Dendritic cell treated with granulocyte-macrophage colony-stimulating factor and Interleukin-4, amounts not matched to agents 40 ng/mL and 50 ng/mL, for 4 days (primary cell): ENCODE measurements around the gene CLCA1.

Source experiments
- H3K27ac Mint-ChIP-seq: one replicate; pipeline ENCODE4 v1.8.0; 2022; ENCODE audit warnings: mild to moderate bottlenecking, mixed read lengths
- H3K27me3 Mint-ChIP-seq: one replicate; pipeline ENCODE4 v1.8.0; 2022; ENCODE audit warnings: mild to moderate bottlenecking, mixed read lengths
- H3K36me3 Mint-ChIP-seq: one replicate; pipeline ENCODE4 v1.8.0; 2022; ENCODE audit warnings: low read depth, mixed read lengths
- H3K4me1 Mint-ChIP-seq: one replicate; pipeline ENCODE4 v1.8.0; 2022; ENCODE audit warnings: low read depth, mixed read lengths
- H3K4me3 Mint-ChIP-seq: one replicate; pipeline ENCODE4 v1.8.0; 2022; ENCODE audit warnings: mild to moderate bottlenecking, moderate library complexity, mixed read lengths
- H3K9me3 Mint-ChIP-seq: one replicate; pipeline ENCODE4 v1.8.0; 2022; ENCODE audit warnings: mixed read lengths
- intact Hi-C: fragments of 100-400 bp; cut with micrococcal nuclease; formaldehyde crosslinking; loops from one replicate; pipeline ENCODE4 v1.15.0; 2022

Gene CLCA1

DNA sequence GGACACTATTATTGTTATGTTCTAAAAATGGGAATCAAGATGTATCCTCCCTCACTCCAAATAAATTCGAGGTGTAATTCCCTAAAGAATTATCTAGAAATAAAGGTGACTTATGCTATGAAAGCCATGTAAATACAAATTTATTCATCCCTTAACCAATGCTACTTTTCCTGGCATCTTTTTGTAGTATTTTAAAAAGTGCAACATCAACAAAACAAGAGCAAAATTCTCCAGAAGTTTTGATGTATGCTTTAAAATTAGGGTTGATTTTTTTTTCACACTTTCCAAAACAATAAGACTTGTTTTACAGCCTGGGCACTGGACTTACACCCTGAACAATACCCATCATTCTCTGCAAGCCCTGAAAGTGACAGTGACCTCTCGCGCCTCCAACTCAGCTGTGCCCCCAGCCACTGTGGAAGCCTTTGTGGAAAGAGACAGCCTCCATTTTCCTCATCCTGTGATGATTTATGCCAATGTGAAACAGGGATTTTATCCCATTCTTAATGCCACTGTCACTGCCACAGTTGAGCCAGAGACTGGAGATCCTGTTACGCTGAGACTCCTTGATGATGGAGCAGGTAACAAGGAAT is 21.4 kb upstream of the CLCA1 start:
- peaks cover 25% of the 10 kb centered on the region for H3K4me1 Mint-ChIP-seq
- H3K4me3 Mint-ChIP-seq = no peak overlapping the region
- H3K9me3 Mint-ChIP-seq = no peaks in the 10 kb centered on the region
- H3K27me3 Mint-ChIP-seq = no peaks in the 10 kb centered on the region
- intact Hi-C loops = no loop called here
- no peaks in the 10 kb centered on the region for H3K36me3 Mint-ChIP-seq
- H3K27ac Mint-ChIP-seq = no peak overlapping the region

DNA sequence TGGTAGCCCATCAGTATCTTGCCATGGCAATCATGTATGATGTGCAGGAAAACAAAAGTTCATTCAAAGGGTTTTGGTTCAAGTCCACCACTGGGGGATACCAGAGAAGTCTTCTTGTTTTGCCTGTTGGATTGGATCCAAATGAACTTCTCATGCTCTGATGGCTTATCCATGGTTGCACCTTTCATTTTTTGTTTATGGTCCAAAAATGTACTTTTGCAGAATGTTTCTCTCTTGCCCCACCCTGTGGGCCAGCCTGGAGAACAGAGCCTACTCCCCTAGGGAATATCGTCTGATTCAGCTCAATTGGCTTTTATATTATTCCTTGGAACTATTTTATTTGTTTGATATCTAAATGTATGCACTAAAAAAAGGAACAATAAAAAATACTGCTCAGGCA is 20.1 kb upstream of the CLCA1 start:
- Mint-ChIP-seq H3K9me3 (no peaks in the 10 kb centered on the region), H3K4me1 (peaks cover 26% of the 10 kb centered on the region), H3K36me3 (no peaks in the 10 kb centered on the region), H3K27me3 (no peaks in the 10 kb centered on the region), H3K27ac (no peak overlapping the region), H3K4me3 (no peak overlapping the region)
- intact Hi-C loops = no loop called here

DNA sequence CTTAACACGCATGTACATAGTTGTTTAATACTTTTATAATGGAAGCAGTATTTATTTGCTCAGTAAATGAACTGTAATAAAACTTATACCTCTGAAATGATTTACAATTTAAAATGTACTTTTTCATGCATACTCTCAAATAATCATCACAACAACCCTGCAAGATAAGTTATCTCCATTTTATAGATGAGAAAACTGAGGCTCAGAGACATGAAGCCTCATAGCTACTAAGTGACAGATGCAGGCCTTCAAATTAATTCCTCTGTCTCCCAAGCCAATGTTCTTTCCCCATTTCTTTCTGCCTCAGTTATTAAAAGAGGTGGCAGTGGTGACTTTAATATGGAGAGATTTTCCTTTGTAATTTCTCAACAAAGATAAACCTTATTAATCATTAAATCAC is 19.6 kb upstream of the CLCA1 start:
- Mint-ChIP-seq H3K36me3 (no peaks in the 10 kb centered on the region), H3K9me3 (no peaks in the 10 kb centered on the region)

DNA sequence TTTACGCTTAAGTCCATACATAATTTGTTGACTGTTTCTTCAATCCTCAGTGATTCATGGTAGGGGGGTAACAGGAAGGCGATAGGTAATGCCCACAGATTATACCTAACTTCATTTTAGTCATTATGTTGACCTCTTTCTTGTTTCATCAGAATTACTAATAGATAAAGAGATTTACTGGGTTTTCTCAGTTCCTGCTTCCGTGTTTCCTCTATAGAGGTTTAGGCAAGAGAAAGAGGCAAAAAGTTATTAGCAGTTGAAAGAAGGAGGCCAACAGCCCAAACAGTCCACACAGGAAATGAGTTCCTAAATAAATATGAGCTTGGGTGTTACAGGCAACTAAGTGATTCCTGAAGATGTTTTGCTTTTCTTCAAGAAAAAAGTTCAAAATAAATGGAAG is 17.9 kb upstream of the CLCA1 start:
- H3K27me3 Mint-ChIP-seq = no peaks in the 10 kb centered on the region
- intact Hi-C loops = no loop called here
- H3K27ac Mint-ChIP-seq = peak overlapping the region; percentile 63

More for the DNA sequence above, 19.6 kb upstream of the CLCA1 start:
- no peak overlapping the region for H3K27ac Mint-ChIP-seq
- intact Hi-C loops = no loop called here
- no peak overlapping the region for H3K4me3 Mint-ChIP-seq
- peaks cover 26% of the 10 kb centered on the region for H3K4me1 Mint-ChIP-seq
- H3K27me3 Mint-ChIP-seq = no peaks in the 10 kb centered on the region

DNA sequence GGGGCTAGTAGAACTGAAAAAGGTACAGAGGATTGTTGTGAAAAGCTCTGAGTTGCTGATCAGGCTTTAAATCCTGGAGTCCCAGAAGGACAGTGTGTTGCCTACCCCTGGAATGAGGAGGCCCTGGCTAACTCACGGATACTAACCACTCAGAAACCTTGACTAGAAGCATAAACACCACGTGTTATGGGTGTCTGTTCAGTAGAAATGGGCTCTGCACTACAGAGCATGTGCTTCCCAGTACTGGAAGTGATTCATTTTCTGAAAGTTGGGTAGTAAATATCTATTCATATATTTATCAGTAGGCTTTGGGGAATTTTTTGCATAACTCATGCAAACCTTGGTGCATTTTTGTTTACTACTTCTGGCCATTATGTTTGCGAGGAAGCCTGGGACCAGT is 15.1 kb upstream of the CLCA1 start:
- no peaks in the 10 kb centered on the region for H3K27me3 Mint-ChIP-seq
- H3K4me3 Mint-ChIP-seq = no peak overlapping the region
- H3K27ac Mint-ChIP-seq = no peak overlapping the region
- intact Hi-C loops = no loop called here
- H3K9me3 Mint-ChIP-seq = no peaks in the 10 kb centered on the region
- peaks cover 16% of the 10 kb centered on the region for H3K4me1 Mint-ChIP-seq
- H3K36me3 Mint-ChIP-seq = no peaks in the 10 kb centered on the region

More for the DNA sequence above, 17.9 kb upstream of the CLCA1 start:
- Mint-ChIP-seq H3K9me3 (no peaks in the 10 kb centered on the region), H3K4me1 (peaks cover 26% of the 10 kb centered on the region), H3K36me3 (no peaks in the 10 kb centered on the region), H3K4me3 (no peak overlapping the region)

DNA sequence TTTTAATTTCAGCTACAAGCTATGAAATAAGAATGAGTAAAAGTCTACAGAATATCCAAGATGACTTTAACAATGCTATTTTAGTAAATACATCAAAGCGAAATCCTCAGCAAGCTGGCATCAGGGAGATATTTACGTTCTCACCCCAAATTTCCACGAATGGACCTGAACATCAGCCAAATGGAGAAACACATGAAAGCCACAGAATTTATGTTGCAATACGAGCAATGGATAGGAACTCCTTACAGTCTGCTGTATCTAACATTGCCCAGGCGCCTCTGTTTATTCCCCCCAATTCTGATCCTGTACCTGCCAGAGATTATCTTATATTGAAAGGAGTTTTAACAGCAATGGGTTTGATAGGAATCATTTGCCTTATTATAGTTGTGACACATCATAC is 13.7 kb upstream of the CLCA1 start:
- Mint-ChIP-seq H3K27me3 (no peaks in the 10 kb centered on the region), H3K4me3 (no peak overlapping the region), H3K9me3 (no peaks in the 10 kb centered on the region), H3K36me3 (no peaks in the 10 kb centered on the region), H3K27ac (no peak overlapping the region), H3K4me1 (peaks cover 16% of the 10 kb centered on the region)
- intact Hi-C loops = no loop called here

DNA sequence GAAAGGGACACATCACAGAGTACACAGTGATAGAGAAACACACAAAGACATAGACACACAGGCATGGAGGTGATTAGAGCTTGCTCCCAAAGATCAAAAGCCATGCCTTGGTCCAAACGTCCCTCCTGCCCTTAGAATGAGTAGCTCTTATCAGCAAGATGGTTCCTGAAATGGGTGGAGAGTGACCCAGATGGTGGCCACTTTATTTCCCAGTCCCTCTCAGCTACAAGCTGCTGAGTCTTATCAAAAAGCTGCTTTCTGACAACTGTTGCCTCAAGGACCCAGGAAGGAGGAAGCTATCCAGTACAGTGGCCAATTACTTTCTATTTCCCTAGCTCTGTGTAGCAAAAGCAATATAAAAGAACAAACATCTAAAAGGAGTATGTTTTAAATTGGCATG is 7.7 kb upstream of the CLCA1 start:
- Mint-ChIP-seq H3K27me3 (no peaks in the 10 kb centered on the region), H3K9me3 (no peaks in the 10 kb centered on the region), H3K27ac (peak overlapping the region; percentile 64), H3K4me1 (peaks cover 17% of the 10 kb centered on the region), H3K36me3 (no peaks in the 10 kb centered on the region), H3K4me3 (no peak overlapping the region)
- intact Hi-C loops = no loop called here

DNA sequence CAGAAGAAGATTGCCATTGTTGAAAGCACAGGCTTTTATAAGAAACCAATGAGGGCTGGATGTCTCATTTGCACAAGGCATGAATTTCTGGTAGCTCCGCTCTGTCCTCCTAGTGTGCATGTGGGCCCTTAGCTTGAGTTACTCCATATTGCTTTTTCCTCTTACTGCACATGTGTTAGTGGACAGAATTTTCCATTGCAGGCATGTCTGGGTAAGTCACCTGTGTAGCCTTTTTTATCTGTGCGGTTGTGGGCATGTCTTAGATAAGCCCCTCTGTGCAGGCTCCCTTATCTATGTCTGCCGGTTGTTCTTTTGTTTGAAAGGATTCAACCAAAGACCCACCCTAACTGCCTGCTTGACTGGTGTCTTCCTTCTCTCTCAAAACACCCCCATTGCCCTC is 7.2 kb upstream of the CLCA1 start:
- no peak overlapping the region for H3K27ac Mint-ChIP-seq
- H3K4me1 Mint-ChIP-seq = peaks cover 17% of the 10 kb centered on the region
- no peaks in the 10 kb centered on the region for H3K9me3 Mint-ChIP-seq
- no peaks in the 10 kb centered on the region for H3K36me3 Mint-ChIP-seq
- intact Hi-C loops = no loop called here
- no peak overlapping the region for H3K4me3 Mint-ChIP-seq
- H3K27me3 Mint-ChIP-seq = no peaks in the 10 kb centered on the region

DNA sequence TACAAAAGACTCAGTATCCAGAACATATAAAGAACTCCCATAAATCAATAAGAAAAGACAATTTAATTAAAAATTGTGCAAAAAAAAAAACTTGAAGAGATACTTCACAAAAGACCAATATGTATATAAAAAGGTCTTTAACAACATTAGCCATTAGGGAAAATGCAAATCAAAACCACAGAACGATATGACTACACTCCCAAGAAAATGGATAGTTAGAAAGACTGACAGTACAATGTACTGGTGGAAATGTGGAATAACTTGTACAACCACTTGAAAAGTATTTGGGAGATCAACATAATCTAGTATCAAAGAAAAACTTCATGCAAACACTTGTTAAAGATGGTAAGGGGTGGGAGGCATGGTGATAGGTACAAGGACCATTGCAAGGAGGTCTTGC is 3.9 kb upstream of the CLCA1 start:
- no peak overlapping the region for H3K27ac Mint-ChIP-seq
- no peaks in the 10 kb centered on the region for H3K27me3 Mint-ChIP-seq
- H3K4me3 Mint-ChIP-seq = no peak overlapping the region
- H3K9me3 Mint-ChIP-seq = no peaks in the 10 kb centered on the region
- no peaks in the 10 kb centered on the region for H3K36me3 Mint-ChIP-seq
- peaks cover 17% of the 10 kb centered on the region for H3K4me1 Mint-ChIP-seq
- intact Hi-C loops = no loop called here

DNA sequence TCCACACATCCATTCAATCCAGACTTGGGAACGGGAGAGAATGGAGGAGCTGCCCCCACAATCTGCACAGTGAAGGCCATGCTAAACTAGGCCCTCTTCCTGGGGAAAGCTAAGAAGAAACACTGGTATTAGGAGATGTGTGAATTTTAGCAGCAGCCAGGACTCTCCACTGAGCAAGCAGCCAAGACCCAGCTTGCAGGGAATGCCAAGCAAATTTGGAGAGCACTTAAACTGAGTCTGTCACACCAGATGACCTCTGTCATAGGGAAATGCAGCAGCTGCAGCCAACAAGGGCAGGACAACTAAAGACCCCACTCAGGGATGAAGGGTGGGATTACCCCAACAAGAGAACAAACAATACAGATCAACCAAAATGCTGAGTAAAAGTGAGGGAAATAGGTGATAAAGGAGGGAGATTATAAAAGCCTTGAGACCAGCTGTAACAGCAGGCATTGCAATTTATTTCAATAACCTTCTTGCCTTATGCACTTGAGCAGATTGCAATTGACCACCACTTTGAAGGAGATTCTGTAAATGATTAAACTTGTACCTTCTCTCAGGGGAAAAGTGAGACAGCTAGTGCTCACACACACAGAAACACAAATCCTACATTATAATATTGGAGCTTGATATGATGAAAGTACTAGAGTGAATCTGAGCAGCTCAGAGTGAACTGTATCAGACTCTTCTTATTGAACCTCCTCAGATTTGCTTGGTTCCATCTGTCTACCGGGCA is 2.5 kb upstream of the CLCA1 start:
- intact Hi-C loops = no loop called here
- no peaks in the 10 kb centered on the region for H3K9me3 Mint-ChIP-seq
- H3K27me3 Mint-ChIP-seq = no peaks in the 10 kb centered on the region

DNA sequence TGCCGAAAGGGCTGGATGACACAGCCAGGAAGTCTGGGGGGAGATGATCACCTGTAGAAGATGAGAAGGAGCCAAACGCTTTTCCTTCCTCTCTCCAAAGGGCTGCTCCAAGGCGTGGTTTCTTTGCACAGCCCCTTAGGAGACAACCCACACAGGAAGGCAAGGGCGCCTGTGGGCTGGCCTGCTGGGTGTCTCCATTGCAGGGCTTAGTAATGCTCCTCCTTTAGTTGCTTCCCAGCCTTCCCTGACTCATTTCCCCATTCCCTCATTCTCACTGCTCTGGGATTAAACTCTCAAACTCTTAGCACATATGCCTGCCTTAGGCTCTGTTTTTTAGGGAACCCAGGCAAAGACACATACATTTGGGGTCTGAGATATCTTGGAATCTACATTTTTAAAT is 1.7 kb upstream of the CLCA1 start:
- Mint-ChIP-seq H3K9me3 (no peaks in the 10 kb centered on the region), H3K36me3 (no peaks in the 10 kb centered on the region), H3K27ac (no peak overlapping the region), H3K4me3 (no peak overlapping the region), H3K27me3 (no peaks in the 10 kb centered on the region), H3K4me1 (peaks cover 17% of the 10 kb centered on the region)
- intact Hi-C loops = no loop called here

More for the DNA sequence above, 2.5 kb upstream of the CLCA1 start:
- no peak overlapping the region for H3K4me3 Mint-ChIP-seq
- peaks cover 20% of the 10 kb centered on the region for H3K4me1 Mint-ChIP-seq
- H3K27ac Mint-ChIP-seq = no peak overlapping the region
- no peaks in the 10 kb centered on the region for H3K36me3 Mint-ChIP-seq

DNA sequence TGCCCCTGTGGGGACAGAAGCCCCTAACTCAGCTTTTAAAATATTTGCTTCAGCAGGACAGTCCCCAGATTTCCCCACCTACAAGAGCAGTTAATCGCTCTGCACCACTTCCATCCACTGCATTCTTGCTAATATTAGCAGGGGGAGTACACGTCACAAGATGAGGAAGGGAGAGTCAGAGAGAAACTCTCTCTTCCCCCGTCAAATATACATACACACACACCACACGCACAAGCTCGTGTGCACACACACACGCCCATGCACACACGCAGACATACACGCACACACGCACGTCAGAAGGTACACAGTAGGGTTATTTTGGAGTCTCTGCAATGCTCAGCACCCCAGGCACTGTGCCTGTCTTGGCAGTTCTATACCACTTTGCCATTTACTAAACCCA is 2.1 kb downstream of the CLCA1 start:
- peaks cover 23% of the 10 kb centered on the region for H3K4me1 Mint-ChIP-seq
- no peaks in the 10 kb centered on the region for H3K9me3 Mint-ChIP-seq
- intact Hi-C loops = loop anchor here (5.0 kb wide), 1 partner anchor 39 kb away; no protein-coding TSS in a partner anchor
- H3K27ac Mint-ChIP-seq = no peak overlapping the region
- H3K36me3 Mint-ChIP-seq = no peaks in the 10 kb centered on the region
- no peak overlapping the region for H3K4me3 Mint-ChIP-seq
- no peaks in the 10 kb centered on the region for H3K27me3 Mint-ChIP-seq

DNA sequence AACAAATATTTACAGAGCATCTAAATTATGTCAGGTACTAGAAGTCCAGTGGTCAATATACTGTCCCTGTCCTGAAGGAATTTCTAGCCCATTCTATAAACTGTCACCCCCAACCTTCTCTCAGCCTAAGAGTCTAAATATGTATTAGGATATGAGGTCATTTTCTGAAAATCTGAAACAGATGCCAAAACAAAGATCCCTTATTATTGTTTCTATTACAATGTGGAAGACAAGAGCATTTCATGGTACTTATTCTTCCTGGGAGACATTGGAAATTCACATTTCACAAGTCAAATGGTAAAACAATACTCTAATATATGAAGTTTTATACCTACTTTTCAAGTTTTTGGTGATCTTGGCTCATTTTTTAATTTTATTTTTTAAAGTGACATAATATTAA is 2.6 kb downstream of the CLCA1 start:
- Mint-ChIP-seq H3K36me3 (no peaks in the 10 kb centered on the region), H3K4me3 (no peak overlapping the region), H3K27me3 (no peaks in the 10 kb centered on the region), H3K27ac (no peak overlapping the region), H3K4me1 (peaks cover 23% of the 10 kb centered on the region), H3K9me3 (no peaks in the 10 kb centered on the region)
- intact Hi-C loops = loop anchor here (5.0 kb wide), 1 partner anchor 39 kb away; no protein-coding TSS in a partner anchor

DNA sequence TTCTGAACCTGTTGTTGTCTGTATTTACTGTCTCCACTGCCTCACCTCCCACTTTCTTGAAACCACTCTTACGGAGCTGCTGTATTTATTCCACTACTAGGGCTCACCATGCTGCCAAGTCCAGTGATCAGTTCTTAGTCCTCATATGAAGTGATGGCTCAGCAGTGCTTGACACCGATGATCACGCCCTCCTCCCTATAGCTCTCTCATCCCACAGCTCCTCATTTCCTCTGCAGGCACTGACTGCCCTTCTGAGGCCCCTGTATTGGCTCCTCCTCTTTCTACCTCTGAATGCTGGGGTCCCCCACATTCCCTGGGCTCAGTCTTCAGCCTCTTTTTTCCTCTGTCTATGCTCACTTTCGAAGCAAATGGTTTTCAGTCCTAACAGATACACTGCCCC is 3.4 kb downstream of the CLCA1 start:
- H3K27ac Mint-ChIP-seq = no peak overlapping the region
- intact Hi-C loops = loop anchor here (5.0 kb wide), 1 partner anchor 40 kb away; no protein-coding TSS in a partner anchor
- no peaks in the 10 kb centered on the region for H3K27me3 Mint-ChIP-seq
- no peaks in the 10 kb centered on the region for H3K36me3 Mint-ChIP-seq
- H3K4me3 Mint-ChIP-seq = no peak overlapping the region
- H3K4me1 Mint-ChIP-seq = peaks cover 23% of the 10 kb centered on the region
- no peaks in the 10 kb centered on the region for H3K9me3 Mint-ChIP-seq

DNA sequence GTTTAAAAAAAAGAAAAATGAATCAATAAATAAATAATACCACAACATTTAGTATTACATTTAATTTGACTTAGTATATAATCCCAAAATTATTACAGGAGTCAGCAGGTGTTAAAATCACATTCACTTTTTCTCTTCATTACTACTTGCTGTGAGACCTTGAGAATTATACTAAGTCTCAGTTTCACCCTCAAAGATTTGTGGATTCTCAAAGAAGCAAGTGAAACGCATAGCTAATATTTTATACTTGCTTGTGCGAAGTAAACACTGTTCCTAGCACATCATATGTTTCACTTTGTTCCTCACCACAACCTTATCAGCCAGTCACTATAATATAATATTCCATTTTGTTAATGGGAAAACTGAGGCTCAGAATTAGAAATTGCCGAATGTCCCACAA is 4.0 kb downstream of the CLCA1 start:
- no peaks in the 10 kb centered on the region for H3K27me3 Mint-ChIP-seq
- no peak overlapping the region for H3K4me3 Mint-ChIP-seq
- no peak overlapping the region for H3K27ac Mint-ChIP-seq
- H3K9me3 Mint-ChIP-seq = no peaks in the 10 kb centered on the region
- peaks cover 23% of the 10 kb centered on the region for H3K4me1 Mint-ChIP-seq
- intact Hi-C loops = loop anchor here (5.0 kb wide), 1 partner anchor 40 kb away; no protein-coding TSS in a partner anchor
- H3K36me3 Mint-ChIP-seq = no peaks in the 10 kb centered on the region
